ENCODE measurements around the gene MRPL51.

Gene MRPL51

GRCh38 chr12:6530576-6531260 lies 37.7 kb upstream of the MRPL51 start:
- Histone ChIP-seq H3K4me1 (ENCODE audit: control insufficient read depth, insufficient read depth, low read length) (peaks cover 28% of the 10 kb centered on the region), H3K9ac (ENCODE audit: low read length in 2 of 2) (no peak overlapping the region), H3K27ac (ENCODE audit: low read length) (peak overlapping the region; percentile 24), H3K9me3 (ENCODE audit: control insufficient read depth in 2 of 2, low read length in 2 of 2) (no peaks in the 10 kb centered on the region), H3K4me3 (ENCODE audit: low read length in 2 of 2) (no peak overlapping the region), H3K36me3 (ENCODE audit: control insufficient read depth in 2 of 2, insufficient read depth in 2 of 2, low read length in 2 of 2) (peaks cover 40 to 46% of the 10 kb centered on the region in 2 donors), H3K27me3 (ENCODE audit: control insufficient read depth in 1 of 2, insufficient read depth in 2 of 2, low read length in 2 of 2) (no peaks in the 10 kb centered on the region)

- H3K4me1 ChIP-seq (ENCODE audit: control insufficient read depth, insufficient read depth, low read length) = peaks cover 23% of the 10 kb centered on the region
- no peaks in the 10 kb centered on the region for H3K27me3 ChIP-seq (ENCODE audit: control insufficient read depth in 1 of 2, insufficient read depth in 2 of 2, low read length in 2 of 2)
- H3K9me3 ChIP-seq (ENCODE audit: control insufficient read depth in 2 of 2, low read length in 2 of 2) = no peaks in the 10 kb centered on the region
- no peak overlapping the region for H3K27ac ChIP-seq (ENCODE audit: low read length)
- peaks cover 47 to 54% of the 10 kb centered on the region in 2 donors for H3K36me3 ChIP-seq (ENCODE audit: control insufficient read depth in 2 of 2, insufficient read depth in 2 of 2, low read length in 2 of 2)
- no peak overlapping the region for H3K4me3 ChIP-seq (ENCODE audit: low read length in 2 of 2)
- no peak overlapping the region for H3K9ac ChIP-seq (ENCODE audit: low read length in 2 of 2)
Measured at GRCh38 chr12:6529291-6529737, 36.3 kb upstream of the MRPL51 start.

- peaks cover 51 to 58% of the 10 kb centered on the region in 2 donors for H3K36me3 ChIP-seq (ENCODE audit: control insufficient read depth in 2 of 2, insufficient read depth in 2 of 2, low read length in 2 of 2)
- peaks cover 19% of the 10 kb centered on the region for H3K4me1 ChIP-seq (ENCODE audit: control insufficient read depth, insufficient read depth, low read length)
- no peak overlapping the region for H3K9ac ChIP-seq (ENCODE audit: low read length in 2 of 2)
- no peaks in the 10 kb centered on the region for H3K9me3 ChIP-seq (ENCODE audit: control insufficient read depth in 2 of 2, low read length in 2 of 2)
- peak overlapping the region; percentile 18 for H3K27ac ChIP-seq (ENCODE audit: low read length)
- no peaks in the 10 kb centered on the region for H3K27me3 ChIP-seq (ENCODE audit: control insufficient read depth in 1 of 2, insufficient read depth in 2 of 2, low read length in 2 of 2)
- H3K4me3 ChIP-seq (ENCODE audit: low read length in 2 of 2) = no peak overlapping the region
Measured at GRCh38 chr12:6528539-6529235, 35.6 kb upstream of the MRPL51 start.

GRCh38 chr12:6527711-6528110 lies 34.6 kb upstream of the MRPL51 start:
- Histone ChIP-seq H3K36me3 (ENCODE audit: control insufficient read depth in 2 of 2, insufficient read depth in 2 of 2, low read length in 2 of 2) (peaks cover 57 to 62% of the 10 kb centered on the region in 2 donors), H3K27me3 (ENCODE audit: control insufficient read depth in 1 of 2, insufficient read depth in 2 of 2, low read length in 2 of 2) (no peaks in the 10 kb centered on the region), H3K4me3 (ENCODE audit: low read length in 2 of 2) (no peak overlapping the region)

GRCh38 chr12:6526766-6527525 lies 33.9 kb upstream of the MRPL51 start:
- H3K4me3 ChIP-seq (ENCODE audit: low read length in 2 of 2) = no peak overlapping the region
- H3K27ac ChIP-seq (ENCODE audit: low read length) = no peak overlapping the region
- H3K4me1 ChIP-seq (ENCODE audit: control insufficient read depth, insufficient read depth, low read length) = peaks cover 2% of the 10 kb centered on the region
- H3K9me3 ChIP-seq (ENCODE audit: control insufficient read depth in 2 of 2, low read length in 2 of 2) = no peaks in the 10 kb centered on the region
- H3K36me3 ChIP-seq (ENCODE audit: control insufficient read depth in 2 of 2, insufficient read depth in 2 of 2, low read length in 2 of 2) = peaks cover 63 to 68% of the 10 kb centered on the region in 2 donors
- H3K9ac ChIP-seq (ENCODE audit: low read length in 2 of 2) = no peak overlapping the region
- no peaks in the 10 kb centered on the region for H3K27me3 ChIP-seq (ENCODE audit: control insufficient read depth in 1 of 2, insufficient read depth in 2 of 2, low read length in 2 of 2)

More at GRCh38 chr12:6527711-6528110, 34.6 kb upstream of the MRPL51 start:
- Histone ChIP-seq H3K4me1 (ENCODE audit: control insufficient read depth, insufficient read depth, low read length) (peaks cover 10% of the 10 kb centered on the region), H3K9me3 (ENCODE audit: control insufficient read depth in 2 of 2, low read length in 2 of 2) (no peaks in the 10 kb centered on the region), H3K27ac (ENCODE audit: low read length) (peak overlapping the region; percentile 18), H3K9ac (ENCODE audit: low read length in 2 of 2) (no peak overlapping the region)

GRCh38 chr12:6526201-6526600 lies 33.1 kb upstream of the MRPL51 start:
- Histone ChIP-seq H3K27me3 (ENCODE audit: control insufficient read depth in 1 of 2, insufficient read depth in 2 of 2, low read length in 2 of 2) (no peaks in the 10 kb centered on the region), H3K9ac (ENCODE audit: low read length in 2 of 2) (no peak overlapping the region), H3K27ac (ENCODE audit: low read length) (no peak overlapping the region), H3K4me3 (ENCODE audit: low read length in 2 of 2) (no peak overlapping the region), H3K9me3 (ENCODE audit: control insufficient read depth in 2 of 2, low read length in 2 of 2) (no peaks in the 10 kb centered on the region), H3K36me3 (ENCODE audit: control insufficient read depth in 2 of 2, insufficient read depth in 2 of 2, low read length in 2 of 2) (peaks cover 63 to 72% of the 10 kb centered on the region in 2 donors), H3K4me1 (ENCODE audit: control insufficient read depth, insufficient read depth, low read length) (no peaks in the 10 kb centered on the region)

GRCh38 chr12:6524648-6525047 lies 31.6 kb upstream of the MRPL51 start:
- Histone ChIP-seq H3K4me3 (ENCODE audit: low read length in 2 of 2) (no peak overlapping the region), H3K9me3 (ENCODE audit: control insufficient read depth in 2 of 2, low read length in 2 of 2) (no peaks in the 10 kb centered on the region), H3K27ac (ENCODE audit: low read length) (no peak overlapping the region), H3K9ac (ENCODE audit: low read length in 2 of 2) (no peak overlapping the region), H3K27me3 (ENCODE audit: control insufficient read depth in 1 of 2, insufficient read depth in 2 of 2, low read length in 2 of 2) (no peaks in the 10 kb centered on the region), H3K36me3 (ENCODE audit: control insufficient read depth in 2 of 2, insufficient read depth in 2 of 2, low read length in 2 of 2) (peaks cover 61 to 70% of the 10 kb centered on the region in 2 donors), H3K4me1 (ENCODE audit: control insufficient read depth, insufficient read depth, low read length) (no peaks in the 10 kb centered on the region)

GRCh38 chr12:6523708-6524107 lies 30.6 kb upstream of the MRPL51 start:
- no peaks in the 10 kb centered on the region for H3K9me3 ChIP-seq (ENCODE audit: control insufficient read depth in 2 of 2, low read length in 2 of 2)
- H3K4me3 ChIP-seq (ENCODE audit: low read length in 2 of 2) = no peak overlapping the region
- H3K27me3 ChIP-seq (ENCODE audit: control insufficient read depth in 1 of 2, insufficient read depth in 2 of 2, low read length in 2 of 2) = no peaks in the 10 kb centered on the region
- H3K9ac ChIP-seq (ENCODE audit: low read length in 2 of 2) = no peak overlapping the region
- no peak overlapping the region for H3K27ac ChIP-seq (ENCODE audit: low read length)
- H3K36me3 ChIP-seq (ENCODE audit: control insufficient read depth in 2 of 2, insufficient read depth in 2 of 2, low read length in 2 of 2) = peaks cover 55 to 63% of the 10 kb centered on the region in 2 donors
- H3K4me1 ChIP-seq (ENCODE audit: control insufficient read depth, insufficient read depth, low read length) = no peaks in the 10 kb centered on the region

- Histone ChIP-seq H3K27me3 (ENCODE audit: control insufficient read depth in 1 of 2, insufficient read depth in 2 of 2, low read length in 2 of 2) (no peaks in the 10 kb centered on the region), H3K9ac (ENCODE audit: low read length in 2 of 2) (no peak overlapping the region), H3K36me3 (ENCODE audit: control insufficient read depth in 2 of 2, insufficient read depth in 2 of 2, low read length in 2 of 2) (peaks cover 52 to 55% of the 10 kb centered on the region in 2 donors), H3K27ac (ENCODE audit: low read length) (no peak overlapping the region), H3K4me1 (ENCODE audit: control insufficient read depth, insufficient read depth, low read length) (no peaks in the 10 kb centered on the region), H3K4me3 (ENCODE audit: low read length in 2 of 2) (no peak overlapping the region), H3K9me3 (ENCODE audit: control insufficient read depth in 2 of 2, low read length in 2 of 2) (no peaks in the 10 kb centered on the region)
Measured at GRCh38 chr12:6522193-6522592, 29.1 kb upstream of the MRPL51 start.

- H3K27me3 ChIP-seq (ENCODE audit: control insufficient read depth in 1 of 2, insufficient read depth in 2 of 2, low read length in 2 of 2) = no peaks in the 10 kb centered on the region
- no peak overlapping the region for H3K27ac ChIP-seq (ENCODE audit: low read length)
- H3K9ac ChIP-seq (ENCODE audit: low read length in 2 of 2) = no peak overlapping the region
- H3K4me3 ChIP-seq (ENCODE audit: low read length in 2 of 2) = no peak overlapping the region
- H3K4me1 ChIP-seq (ENCODE audit: control insufficient read depth, insufficient read depth, low read length) = no peaks in the 10 kb centered on the region
- no peaks in the 10 kb centered on the region for H3K9me3 ChIP-seq (ENCODE audit: control insufficient read depth in 2 of 2, low read length in 2 of 2)
- peaks cover 47 to 50% of the 10 kb centered on the region in 2 donors for H3K36me3 ChIP-seq (ENCODE audit: control insufficient read depth in 2 of 2, insufficient read depth in 2 of 2, low read length in 2 of 2)
Measured at GRCh38 chr12:6520186-6520585, 27.1 kb upstream of the MRPL51 start.
